ENCODE measurements around the gene SNAPC5. TPM values are rescaled to one million over a fixed set of nuclear protein-coding genes. Genes with fewer than 3 reads are reported as not detected.
"Not testable (repeated sequence)": the region's sequence is repeated elsewhere in the genome, so short reads cannot be mapped to it uniquely, and the experiment has no call there.

SNAPC5 gene
- total RNA-seq, 2 experiments from 2014 or later, result 27.7 to 31.4 TPM

GRCh38 chr15:66477011-66477410 is 20.6 kb downstream of the SNAPC5 start:
- peak overlapping the region; percentile 76 for H3K27ac Mint-ChIP-seq
- peaks cover 28% of the 10 kb centered on the region for H3K36me3 Mint-ChIP-seq (ENCODE audit: low read depth)
- H3K27me3 Mint-ChIP-seq, result no peaks in the 10 kb centered on the region
- ChIA-PET POLR2A (interaction anchor here (0.6 to 1.1 kb wide), 3 partner anchors 15 to 147 kb away, joined by 4 to 8 read pairs (median 4); partner anchors contain the start of gene SNAPC5), CTCF (no interaction called here)
- ATAC-seq, result no peak
- H3K9me3 Mint-ChIP-seq, result no peaks in the 10 kb centered on the region
- no peak overlapping the region for H3K4me3 Mint-ChIP-seq
- no peak for DNase-seq
- H3K4me1 Mint-ChIP-seq (ENCODE audit: low read depth), result peaks cover 42% of the 10 kb centered on the region
- no peak for TF ChIP-seq CTCF (IDR thresholded peaks at IDR 0.05)
- intact Hi-C loops (cut with micrococcal nuclease), result no loop called here

- intact Hi-C loops (cut with micrococcal nuclease), result no loop called here
- Mint-ChIP-seq H3K4me1 (ENCODE audit: low read depth) (peaks cover 43% of the 10 kb centered on the region), H3K27me3 (no peaks in the 10 kb centered on the region), H3K36me3 (ENCODE audit: low read depth) (peaks cover 24% of the 10 kb centered on the region), H3K4me3 (no peak overlapping the region), H3K9me3 (no peaks in the 10 kb centered on the region), H3K27ac (peak overlapping the region; percentile 76)
- DNase-seq (peak; percentile 16), ATAC-seq (no peak)
- POLR2A ChIA-PET, result interaction anchor here (0.9 to 1.1 kb wide), 3 partner anchors 15 to 27 kb away, joined by 4 to 8 read pairs (median 4); partner anchors contain the start of gene SNAPC5
- no peak for TF ChIP-seq CTCF (IDR thresholded peaks at IDR 0.05)
- CTCF ChIA-PET, result no interaction called here
Observed at GRCh38 chr15:66476535-66476934, 21.0 kb downstream of the SNAPC5 start.

- H3K36me3 Mint-ChIP-seq (ENCODE audit: low read depth), result peaks cover 21% of the 10 kb centered on the region
- H3K4me3 Mint-ChIP-seq, result no peak overlapping the region
- no peak for TF ChIP-seq CTCF (IDR thresholded peaks at IDR 0.05)
- H3K4me1 Mint-ChIP-seq (ENCODE audit: low read depth), result peaks cover 58% of the 10 kb centered on the region
- H3K9me3 Mint-ChIP-seq, result no peaks in the 10 kb centered on the region
- H3K27ac Mint-ChIP-seq, result peak overlapping the region; percentile 40
- ChIA-PET POLR2A (interaction anchor here (0.6 to 1.6 kb wide), 5 partner anchors 14 to 87 kb away, joined by 3 to 4 read pairs (median 3); partner anchors contain the start of gene ZWILCH), CTCF (interaction anchor here (1.4 kb wide), 1 partner anchor 18 kb away, joined by 3 read pairs; no protein-coding TSS in a partner anchor)
- intact Hi-C loops (cut with micrococcal nuclease), result no loop called here
- DNase-seq, result no peak
- no peaks in the 10 kb centered on the region for H3K27me3 Mint-ChIP-seq
- ATAC-seq, result no peak
Observed at GRCh38 chr15:66474963-66475362, 22.6 kb downstream of the SNAPC5 start.

GRCh38 chr15:66474135-66474534 is 23.4 kb downstream of the SNAPC5 start:
- H3K4me1 Mint-ChIP-seq (ENCODE audit: low read depth), result peaks cover 56% of the 10 kb centered on the region
- CTCF ChIA-PET, result interaction anchor here (1.4 kb wide), 1 partner anchor 18 kb away, joined by 3 read pairs; no protein-coding TSS in a partner anchor
- POLR2A ChIA-PET, result interaction anchor here (0.8 to 1.6 kb wide), 3 partner anchors 15 to 86 kb away, joined by 3 to 4 read pairs (median 3); no protein-coding TSS in a partner anchor
- H3K9me3 Mint-ChIP-seq, result no peaks in the 10 kb centered on the region
- intact Hi-C loops (cut with micrococcal nuclease), result no loop called here
- H3K4me3 Mint-ChIP-seq, result no peak overlapping the region
- H3K27me3 Mint-ChIP-seq, result no peaks in the 10 kb centered on the region
- ATAC-seq, result no peak
- H3K27ac Mint-ChIP-seq, result no peak overlapping the region
- TF ChIP-seq CTCF (IDR thresholded peaks at IDR 0.05), result no peak
- peaks cover 21% of the 10 kb centered on the region for H3K36me3 Mint-ChIP-seq (ENCODE audit: low read depth)
- DNase-seq, result no peak

- CTCF ChIA-PET, result interaction anchor here (1.0 to 3.6 kb wide), 5 partner anchors 9 to 1087 kb away, joined by 3 to 23 read pairs (median 3); partner anchors contain the start of gene SNAPC5
- peaks cover 56% of the 10 kb centered on the region for H3K4me1 Mint-ChIP-seq (ENCODE audit: low read depth)
Observed at GRCh38 chr15:66472176-66472999, 25.2 kb downstream of the SNAPC5 start.

GRCh38 chr15:66470825-66471224 is 26.7 kb downstream of the SNAPC5 start:
- H3K27ac Mint-ChIP-seq; DNase-seq; H3K9me3 Mint-ChIP-seq; ATAC-seq; H3K27me3 Mint-ChIP-seq; H3K4me3 Mint-ChIP-seq; intact Hi-C loops (cut with micrococcal nuclease): not testable (repeated sequence)
- H3K36me3 Mint-ChIP-seq (ENCODE audit: low read depth), result peaks cover 28% of the 10 kb centered on the region
- CTCF ChIA-PET, result interaction anchor here (1.2 to 3.6 kb wide), 2 partner anchors 28 to 67 kb away, joined by 3 to 23 read pairs; partner anchors contain the start of gene SNAPC5
- POLR2A ChIA-PET, result interaction anchor here (1.2 kb wide), 1 partner anchor 33 kb away, joined by 4 read pairs; no protein-coding TSS in a partner anchor
- H3K4me1 Mint-ChIP-seq (ENCODE audit: low read depth), result peaks cover 41% of the 10 kb centered on the region

More at GRCh38 chr15:66472176-66472999, 25.2 kb downstream of the SNAPC5 start:
- no peak for TF ChIP-seq CTCF (IDR thresholded peaks at IDR 0.05)
- intact Hi-C loops (cut with micrococcal nuclease), result no loop called here
- Mint-ChIP-seq H3K36me3 (ENCODE audit: low read depth) (peaks cover 21% of the 10 kb centered on the region), H3K27ac (peak overlapping the region; percentile 83), H3K9me3 (no peaks in the 10 kb centered on the region), H3K4me3 (peak overlapping the region; percentile 13), H3K27me3 (no peaks in the 10 kb centered on the region)
- POLR2A ChIA-PET, result interaction anchor here (0.6 to 1.7 kb wide), 8 partner anchors 20 to 102 kb away, joined by 3 to 12 read pairs (median 4); partner anchors contain the start of gene SNAPC5
- ATAC-seq (peak; percentile 92), DNase-seq (peak; percentile 70)

Data from activated CD8-positive, alpha-beta T cell treated with anti-CD3 and anti-CD28 coated beads for 36 hours (primary cell).